ENCODE data around the gene PDLIM5. TPM values are rescaled to one million over a fixed set of nuclear protein-coding genes. Genes with fewer than 3 reads are reported as not detected.

The PDLIM5 gene
- total RNA-seq, 2 experiments from 2014 or later: 14.8 to 18.3 TPM

- TF ChIP-seq CTCF (IDR thresholded peaks at IDR 0.05): no peak
- intact Hi-C loops (cut with micrococcal nuclease): no loop called here
- no peak for ATAC-seq
- Mint-ChIP-seq H3K4me1 (ENCODE audit: low read depth) (peaks cover 7% of the 10 kb centered on the region), H3K9me3 (no peaks in the 10 kb centered on the region), H3K27ac (no peak overlapping the region), H3K4me3 (no peak overlapping the region), H3K36me3 (ENCODE audit: low read depth) (no peaks in the 10 kb centered on the region), H3K27me3 (no peaks in the 10 kb centered on the region)
- CTCF ChIA-PET: no interaction called here
- DNase-seq: no peak
- POLR2A ChIA-PET: no interaction called here
Measured at GRCh38 chr4:94484818-94485217, 33.1 kb downstream of the PDLIM5 start.

GRCh38 chr4:94486372-94486801 is 34.6 kb downstream of the PDLIM5 start:
- POLR2A ChIA-PET: no interaction called here
- Mint-ChIP-seq H3K27me3 (no peaks in the 10 kb centered on the region), H3K4me1 (ENCODE audit: low read depth) (peaks cover 7% of the 10 kb centered on the region), H3K27ac (no peak overlapping the region), H3K4me3 (no peak overlapping the region), H3K36me3 (ENCODE audit: low read depth) (no peaks in the 10 kb centered on the region), H3K9me3 (no peaks in the 10 kb centered on the region)
- intact Hi-C loops (cut with micrococcal nuclease): no loop called here
- DNase-seq (no peak), ATAC-seq (no peak)
- no peak for TF ChIP-seq CTCF (IDR thresholded peaks at IDR 0.05)
- CTCF ChIA-PET: no interaction called here

- ATAC-seq (no peak), DNase-seq (no peak)
- TF ChIP-seq CTCF (IDR thresholded peaks at IDR 0.05): no peak
- no peaks in the 10 kb centered on the region for H3K36me3 Mint-ChIP-seq (ENCODE audit: low read depth)
- no peak overlapping the region for H3K27ac Mint-ChIP-seq
- no peaks in the 10 kb centered on the region for H3K27me3 Mint-ChIP-seq
- ChIA-PET POLR2A (no interaction called here), CTCF (no interaction called here)
- intact Hi-C loops (cut with micrococcal nuclease): no loop called here
- peaks cover 7% of the 10 kb centered on the region for H3K4me1 Mint-ChIP-seq (ENCODE audit: low read depth)
- H3K9me3 Mint-ChIP-seq: no peaks in the 10 kb centered on the region
- H3K4me3 Mint-ChIP-seq: no peak overlapping the region
Measured at GRCh38 chr4:94488670-94489069, 36.9 kb downstream of the PDLIM5 start.

- H3K9me3 Mint-ChIP-seq: no peaks in the 10 kb centered on the region
- ATAC-seq: no peak
- TF ChIP-seq CTCF (IDR thresholded peaks at IDR 0.05): no peak
- ChIA-PET POLR2A (no interaction called here), CTCF (no interaction called here)
- no peak overlapping the region for H3K27ac Mint-ChIP-seq
- no peak for DNase-seq
- intact Hi-C loops (cut with micrococcal nuclease): no loop called here
- no peaks in the 10 kb centered on the region for H3K27me3 Mint-ChIP-seq
- peaks cover 7% of the 10 kb centered on the region for H3K4me1 Mint-ChIP-seq (ENCODE audit: low read depth)
- no peaks in the 10 kb centered on the region for H3K36me3 Mint-ChIP-seq (ENCODE audit: low read depth)
- no peak overlapping the region for H3K4me3 Mint-ChIP-seq
Measured at GRCh38 chr4:94489098-94489497, 37.4 kb downstream of the PDLIM5 start.

GRCh38 chr4:94490437-94490836 is 38.7 kb downstream of the PDLIM5 start:
- H3K36me3 Mint-ChIP-seq (ENCODE audit: low read depth): no peaks in the 10 kb centered on the region
- no peaks in the 10 kb centered on the region for H3K27me3 Mint-ChIP-seq
- ATAC-seq (no peak), DNase-seq (no peak)
- intact Hi-C loops (cut with micrococcal nuclease): no loop called here
- no peak overlapping the region for H3K27ac Mint-ChIP-seq
- no peaks in the 10 kb centered on the region for H3K9me3 Mint-ChIP-seq
- CTCF ChIA-PET: no interaction called here
- TF ChIP-seq CTCF (IDR thresholded peaks at IDR 0.05): no peak
- H3K4me1 Mint-ChIP-seq (ENCODE audit: low read depth): no peaks in the 10 kb centered on the region
- no peak overlapping the region for H3K4me3 Mint-ChIP-seq
- POLR2A ChIA-PET: no interaction called here

Measured in activated CD8-positive, alpha-beta T cell treated with anti-CD3 and anti-CD28 coated beads for 36 hours (primary cell).